Nephron (organoid): ENCODE results near the gene ZBTB33.

Source experiments
- H3K27ac Mint-ChIP-seq, 3 experiments: 2 replicates each; pipeline ENCODE4 v1.8.0; 2020; ENCODE audit warnings: mixed read lengths in 3 of 3, mild to moderate bottlenecking in 2 of 3, moderate library complexity in 1 of 3
- H3K27me3 Mint-ChIP-seq: 2 replicates; pipeline ENCODE4 v1.8.0; 2021; ENCODE audit warnings: low read depth, mild to moderate bottlenecking, moderate library complexity, mixed read lengths
- H3K36me3 Mint-ChIP-seq: 2 replicates; pipeline ENCODE4 v1.8.0; 2020; ENCODE audit warnings: low read depth, mixed read lengths
- H3K4me1 Mint-ChIP-seq: 2 replicates; pipeline ENCODE4 v1.8.0; 2020; ENCODE audit warnings: mixed read lengths
- H3K4me3 Mint-ChIP-seq, 3 experiments: 2 replicates each; pipeline ENCODE4 v1.8.0; 2020; ENCODE audit warnings: mild to moderate bottlenecking in 3 of 3, mixed read lengths in 3 of 3, moderate library complexity in 2 of 3
- H3K9me3 Mint-ChIP-seq: 2 replicates; pipeline ENCODE4 v1.8.0; 2020; ENCODE audit warnings: mixed read lengths
- CTCF ChIP-seq, 3 experiments: fragments of 200-600 bp; sonication (generic); IDR thresholded peaks; one replicate each; pipeline ENCODE4 v1.5.0; 2021; ENCODE audit warnings: antibody characterized with exemption in 3 of 3; ENCODE audit not compliant: unreplicated experiment in 3 of 3

The ZBTB33 gene

GRCh38 chrX:120250522-120251271 is at the start of gene ZBTB33:
Gene ZBTB33, plus strand, starts transcription at chrX:120250812. Its CDS starts 2,604 bp downstream, at chrX:120253416.
- Mint-ChIP-seq H3K27ac (peak within 1 kb of the TSS; percentile 62 to 94 (median 93)), H3K4me1 (peaks cover 6% of the 10 kb centered on the region), H3K36me3 (peaks cover 24% of the 10 kb centered on the region), H3K27me3 (peaks cover 10% of the 10 kb centered on the region), H3K4me3 (peak within 1 kb of the TSS; percentile 94 to 98 (median 97)), H3K9me3 (no peaks in the 10 kb centered on the region)
- TF ChIP-seq CTCF (IDR thresholded peaks at IDR 0.05; ENCODE audit: unreplicated experiment in 3 of 3): peak; percentile 49 to 65 (median 51)

GRCh38 chrX:120200851-120201250 is 49.8 kb upstream of the ZBTB33 start:
- no peaks in the 10 kb centered on the region for H3K36me3 Mint-ChIP-seq
- no peak overlapping the region for H3K4me3 Mint-ChIP-seq
- H3K27ac Mint-ChIP-seq: no peak overlapping the region
- no peak for TF ChIP-seq CTCF (IDR thresholded peaks at IDR 0.05; ENCODE audit: unreplicated experiment in 3 of 3)
- no peaks in the 10 kb centered on the region for H3K27me3 Mint-ChIP-seq
- no peaks in the 10 kb centered on the region for H3K4me1 Mint-ChIP-seq
- H3K9me3 Mint-ChIP-seq: no peaks in the 10 kb centered on the region

GRCh38 chrX:120205816-120206753 is 44.5 kb upstream of the ZBTB33 start:
- Mint-ChIP-seq H3K27me3 (no peaks in the 10 kb centered on the region), H3K36me3 (no peaks in the 10 kb centered on the region), H3K9me3 (peaks cover 5% of the 10 kb centered on the region), H3K4me1 (peaks cover 6% of the 10 kb centered on the region), H3K27ac (no peak overlapping the region), H3K4me3 (no peak overlapping the region)
- TF ChIP-seq CTCF (IDR thresholded peaks at IDR 0.05; ENCODE audit: unreplicated experiment in 3 of 3): no peak

GRCh38 chrX:120207009-120207605 is 43.5 kb upstream of the ZBTB33 start:
- Mint-ChIP-seq H3K9me3 (peaks cover 5% of the 10 kb centered on the region), H3K4me1 (peaks cover 6% of the 10 kb centered on the region), H3K27me3 (no peaks in the 10 kb centered on the region), H3K36me3 (no peaks in the 10 kb centered on the region), H3K4me3 (no peak overlapping the region), H3K27ac (no peak overlapping the region)
- no peak for TF ChIP-seq CTCF (IDR thresholded peaks at IDR 0.05; ENCODE audit: unreplicated experiment in 3 of 3)

- H3K27ac Mint-ChIP-seq: no peak overlapping the region
- H3K4me1 Mint-ChIP-seq: peaks cover 6% of the 10 kb centered on the region
- H3K4me3 Mint-ChIP-seq: no peak overlapping the region
- H3K27me3 Mint-ChIP-seq: no peaks in the 10 kb centered on the region
- peak; percentile 57 to 63 (median 61) for TF ChIP-seq CTCF (IDR thresholded peaks at IDR 0.05; ENCODE audit: unreplicated experiment in 3 of 3)
- peaks cover 5% of the 10 kb centered on the region for H3K9me3 Mint-ChIP-seq
- no peaks in the 10 kb centered on the region for H3K36me3 Mint-ChIP-seq
Measured at GRCh38 chrX:120213438-120214265, 37.0 kb upstream of the ZBTB33 start.
